NCI-H774 (cell line): ENCODE measurements around the gene MTMR2.
"Not testable (repeated sequence)": the region's sequence is repeated elsewhere in the genome, so short reads cannot be mapped to it uniquely, and the experiment has no call there.

Experiments used
- DNase-seq: peaks from one replicate; lab custom pipeline; 2025; lab: John Stamatoyannopoulos, UW

MTMR2 gene

GRCh38 chr11:95884376-95884775 lies 39.5 kb downstream of the MTMR2 start:
- no peak for DNase-seq

GRCh38 chr11:95883381-95883780 lies 40.5 kb downstream of the MTMR2 start:
- DNase-seq = no peak

GRCh38 chr11:95877291-95877690 lies 46.6 kb downstream of the MTMR2 start:
- DNase-seq = no peak

- not testable (repeated sequence) for DNase-seq
Measured at GRCh38 chr11:95870877-95871276, 53.0 kb downstream of the MTMR2 start.

- no peak for DNase-seq
Measured at GRCh38 chr11:95867105-95867504, 56.8 kb downstream of the MTMR2 start.

- no peak for DNase-seq
Measured at GRCh38 chr11:95863486-95864140, 60.3 kb downstream of the MTMR2 start.

- DNase-seq = not testable (repeated sequence)
Measured at GRCh38 chr11:95860024-95860423, 63.9 kb downstream of the MTMR2 start.

- DNase-seq = not testable (repeated sequence)
Measured at GRCh38 chr11:95854362-95854761, 69.5 kb downstream of the MTMR2 start.

- DNase-seq = no peak
Measured at GRCh38 chr11:95853862-95854261, 70.0 kb downstream of the MTMR2 start.

GRCh38 chr11:95853138-95853537 lies 70.8 kb downstream of the MTMR2 start:
- no peak for DNase-seq

- DNase-seq = no peak
Measured at GRCh38 chr11:95850137-95850536, 73.8 kb downstream of the MTMR2 start.

- DNase-seq = no peak
Measured at GRCh38 chr11:95849087-95849825, 74.7 kb downstream of the MTMR2 start.

GRCh38 chr11:95845167-95845566 lies 78.7 kb downstream of the MTMR2 start:
- no peak for DNase-seq

- DNase-seq = peak; percentile 68
Measured at GRCh38 chr11:95835768-95836488, 88.0 kb downstream of the MTMR2 start.

- DNase-seq = no peak
Measured at GRCh38 chr11:95835351-95835750, 88.6 kb downstream of the MTMR2 start.

- DNase-seq = no peak
Measured at GRCh38 chr11:95833378-95833777, 90.5 kb downstream of the MTMR2 start.

GRCh38 chr11:95832763-95833162 lies 91.1 kb downstream of the MTMR2 start:
- DNase-seq = no peak

GRCh38 chr11:95831198-95831883 lies 92.6 kb downstream of the MTMR2 start:
- DNase-seq = no peak

GRCh38 chr11:95829580-95830259 lies 94.2 kb downstream of the MTMR2 start:
- no peak for DNase-seq

- no peak for DNase-seq
Measured at GRCh38 chr11:95827696-95828095, 96.2 kb downstream of the MTMR2 start.

GRCh38 chr11:95821640-95822039 lies 102.3 kb downstream of the MTMR2 start:
- DNase-seq = no peak

GRCh38 chr11:95816037-95816436 lies 107.9 kb downstream of the MTMR2 start:
- DNase-seq = no peak
